Measurements from ENCODE around the gene AP2A1.

GRCh38 chr19:49781394-49781793 is 14.6 kb downstream of the AP2A1 start:
- TF ChIP-seq POLR2AphosphoS5 (IDR thresholded peaks at IDR 0.05; ENCODE audit: low read depth, low read length) (no peak), REST (IDR thresholded peaks at IDR 0.05; ENCODE audit: insufficient read depth in 1 of 2, low read depth in 2 of 2, low read length in 2 of 2) (no peak), TAF1 (IDR thresholded peaks at IDR 0.05; ENCODE audit: borderline replicate concordance, insufficient read depth, low read length) (no peak)

All from PFSK-1 (cell line).